PC-3 (cell line): ENCODE data around the gene ATP10A.

Experiments used
- CTCF ChIP-seq: fragments of 300-600 bp; sonication (generic); conservative IDR thresholded peaks from 2 replicates; pipeline ENCODE4 v1.5.1; 2017; ENCODE audit warnings: antibody characterized with exemption, low read depth, mild to moderate bottlenecking, low read length
- EZH2 ChIP-seq: fragments of 300-600 bp; sonication (generic); IDR thresholded peaks from one replicate; pipeline ENCODE4 v1.6.1; 2017; ENCODE audit warnings: antibody characterized with exemption, mild to moderate bottlenecking, low read length; ENCODE audit not compliant: unreplicated experiment
- EZH2phosphoT487 ChIP-seq: fragments of 300-600 bp; sonication (generic); IDR thresholded peaks from 2 replicates; pipeline ENCODE4 v1.6.1; 2018; ENCODE audit warnings: mild to moderate bottlenecking, antibody characterized with exemption, low read length, borderline replicate concordance

DNA sequence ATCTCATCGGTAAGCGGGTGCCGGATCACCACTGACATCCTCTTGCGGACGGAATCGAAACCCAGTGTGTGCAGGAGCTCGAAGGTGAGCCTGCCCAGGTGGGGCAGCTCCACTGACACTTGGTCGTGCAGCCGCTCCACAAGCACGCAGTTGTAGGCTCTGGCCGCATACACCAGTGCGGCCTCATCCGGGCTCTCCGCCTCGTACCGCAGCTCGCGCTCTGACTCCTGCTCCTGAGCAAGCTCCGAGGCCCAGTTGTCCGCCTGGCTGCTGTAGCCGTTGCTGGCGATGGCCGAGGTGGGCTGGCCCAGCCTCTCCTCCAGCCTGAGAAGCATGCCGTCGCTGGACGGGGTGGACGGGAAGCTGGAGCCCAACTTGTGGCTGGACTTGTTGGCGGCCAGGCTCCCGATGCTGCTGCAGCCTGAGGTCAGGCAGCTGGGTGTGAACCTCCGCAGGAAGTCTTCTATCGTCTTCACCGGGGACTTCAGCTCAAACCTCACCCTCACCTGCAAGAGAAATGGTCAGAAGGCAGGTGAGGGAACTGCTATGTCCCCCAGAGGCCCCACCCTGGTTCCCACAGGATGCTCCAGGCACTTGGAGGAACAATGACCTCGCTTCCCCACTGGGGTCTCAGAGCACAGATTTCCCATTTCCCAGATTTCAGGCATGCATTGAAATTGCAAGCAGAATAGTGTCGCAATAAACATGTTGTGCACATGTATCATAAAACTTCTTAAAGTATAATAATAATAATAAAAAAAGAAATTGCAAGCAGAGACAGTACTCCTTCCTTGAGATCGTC is 149.2 kb downstream of the ATP10A start:
- TF ChIP-seq CTCF = no peak
- no peak for TF ChIP-seq EZH2
- TF ChIP-seq EZH2phosphoT487 = no peak
